ENCODE results near the gene TMEM130.
A peak's percentile ranks its signal among the peaks of the same experiment; 100 is the strongest.
"Not testable (repeated sequence)": the region's sequence is repeated elsewhere in the genome, so short reads cannot be mapped to it uniquely, and the experiment has no call there.

TMEM130 gene

DNA sequence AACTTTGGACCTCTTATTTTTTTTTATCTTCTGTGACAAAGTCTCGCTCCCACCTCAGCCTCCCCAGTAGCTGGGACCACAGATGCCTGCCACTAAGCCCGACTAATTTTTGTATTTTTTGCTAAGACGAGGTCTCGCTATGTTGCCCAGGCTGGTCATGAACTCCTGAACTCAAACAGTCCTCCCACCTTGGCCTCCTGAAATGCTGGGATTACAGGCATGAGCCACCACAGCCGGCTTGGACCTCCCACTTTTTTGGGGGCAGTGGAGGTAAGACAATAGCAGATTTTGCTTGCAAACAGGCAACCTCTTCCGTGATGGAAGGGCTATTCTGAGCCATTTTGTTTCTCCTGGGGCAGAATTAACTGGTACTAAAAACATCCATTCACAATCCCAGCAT, 7.3 kb upstream of the TMEM130 start:
- no peak for DNase-seq

DNA sequence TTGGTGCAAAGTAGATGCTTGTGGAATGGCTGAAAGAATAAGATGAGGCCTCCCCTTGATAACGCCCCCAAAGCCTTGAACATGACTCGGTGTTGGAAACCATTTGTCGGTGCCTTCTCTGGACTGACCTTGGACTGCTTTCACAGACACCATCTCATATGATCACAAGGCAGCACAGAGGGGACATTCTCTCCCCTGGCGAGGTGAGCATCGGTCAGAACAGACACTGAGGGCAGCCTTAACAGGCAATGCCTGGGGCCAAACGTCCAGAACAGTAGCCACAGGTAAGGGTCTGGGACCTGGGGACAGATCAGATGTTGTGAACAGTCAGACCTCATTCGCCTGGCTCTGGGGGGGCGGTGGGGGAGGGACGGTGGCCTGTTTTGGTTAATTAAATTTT, 5.7 kb upstream of the TMEM130 start:
- no peak for DNase-seq

DNA sequence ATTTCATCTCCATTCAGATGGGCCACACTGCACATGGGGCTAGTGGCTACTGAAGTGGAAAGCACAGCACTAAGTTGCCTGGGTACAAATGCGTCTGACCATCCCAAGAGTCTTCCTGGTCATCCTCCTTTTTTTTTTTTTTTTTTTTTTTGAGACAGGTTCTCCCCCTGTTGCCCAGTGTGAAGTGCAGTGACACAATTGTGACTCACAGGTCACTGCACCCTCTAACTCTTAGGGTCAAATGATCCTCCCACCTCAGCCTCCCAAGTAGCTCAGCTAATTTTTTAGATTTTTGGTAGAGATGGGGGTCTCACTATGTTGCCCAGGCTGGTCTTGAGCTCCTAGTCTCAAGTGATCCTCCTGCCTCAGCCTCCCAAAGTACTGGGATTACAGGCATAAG, 5.1 kb upstream of the TMEM130 start:
- DNase-seq: no peak

DNA sequence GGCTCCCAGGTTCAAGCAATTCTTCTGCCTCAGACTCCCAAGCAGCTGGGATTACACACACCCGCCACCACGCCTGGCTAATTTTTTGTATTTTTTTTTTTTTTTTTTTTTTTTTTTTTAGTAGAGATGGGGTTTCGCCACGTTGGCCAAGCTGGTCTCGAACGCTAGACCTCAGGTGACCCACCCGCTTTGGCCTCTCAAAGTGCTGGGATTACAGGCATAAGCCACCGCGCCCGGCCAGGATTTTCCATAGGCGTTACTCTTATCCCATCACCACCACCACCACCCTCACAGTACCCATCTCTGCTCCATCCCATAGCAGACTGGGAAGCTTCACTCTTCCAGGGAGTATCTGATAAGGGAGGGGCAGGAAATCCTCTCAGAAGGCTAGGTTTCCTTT, 3.8 kb upstream of the TMEM130 start:
- DNase-seq: not testable (repeated sequence)

DNA sequence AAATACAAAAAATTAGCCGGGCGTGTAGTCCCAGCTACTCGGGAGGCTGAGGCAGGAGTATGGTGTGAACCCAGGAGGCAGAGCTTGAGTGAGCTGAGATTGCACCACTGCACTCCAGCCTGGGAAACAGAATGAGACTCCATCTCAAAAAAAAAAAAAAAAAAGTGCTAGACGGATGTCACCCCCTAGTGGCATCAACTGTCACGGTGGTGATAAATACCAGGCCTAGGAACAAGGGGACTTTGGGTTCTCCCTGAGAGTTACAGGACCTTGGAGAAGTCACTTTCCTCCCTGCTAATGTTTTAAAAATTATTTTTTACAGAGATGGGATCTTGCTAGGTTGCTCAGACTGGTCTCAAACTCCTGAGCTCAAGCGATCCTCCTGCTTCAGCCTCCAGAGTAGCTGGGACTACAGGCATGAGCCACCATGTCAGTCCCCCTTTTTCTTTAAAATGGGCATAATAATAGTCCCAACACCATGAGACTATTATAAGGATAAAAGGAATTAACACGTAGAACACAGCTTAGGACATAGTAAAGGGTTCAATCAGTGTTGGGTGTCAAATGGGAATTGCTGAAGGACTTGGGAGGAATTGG, 2.6 kb upstream of the TMEM130 start:
- peak; percentile 46 for DNase-seq

DNA sequence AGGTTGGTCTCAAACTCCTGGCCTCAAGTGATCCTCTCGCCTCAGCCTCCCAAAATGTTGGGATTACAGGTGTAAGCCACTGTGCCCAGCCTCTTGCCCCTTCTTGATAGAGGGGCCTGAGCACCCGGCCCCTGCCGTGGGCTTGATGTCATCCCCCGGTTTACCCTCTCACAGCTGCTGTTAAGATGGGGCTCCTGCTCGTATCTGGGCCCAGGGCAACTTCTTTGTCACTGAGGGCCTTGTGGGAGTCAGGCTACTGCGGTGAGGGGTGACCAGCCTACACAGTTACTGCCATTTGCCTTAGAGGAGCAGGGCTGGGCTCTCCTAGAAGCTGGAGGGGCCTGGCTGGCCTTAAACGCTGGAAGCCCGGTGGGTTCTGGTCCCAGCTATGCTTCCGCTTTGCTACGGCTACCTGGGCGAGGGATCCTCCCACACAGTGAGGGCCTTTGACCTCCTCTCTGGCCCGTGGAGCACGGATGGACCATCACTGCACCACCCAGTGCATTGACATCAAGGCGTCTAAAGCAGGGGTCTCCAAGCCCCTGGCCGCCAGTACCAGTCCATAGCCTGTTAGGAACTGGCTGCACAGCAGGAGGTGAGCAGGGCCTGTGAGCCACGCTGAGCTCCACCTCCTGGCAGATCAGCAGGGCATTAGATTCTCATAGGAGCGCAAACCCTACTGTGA, 1.1 kb upstream of the TMEM130 start:
- DNase-seq: no peak

DNA sequence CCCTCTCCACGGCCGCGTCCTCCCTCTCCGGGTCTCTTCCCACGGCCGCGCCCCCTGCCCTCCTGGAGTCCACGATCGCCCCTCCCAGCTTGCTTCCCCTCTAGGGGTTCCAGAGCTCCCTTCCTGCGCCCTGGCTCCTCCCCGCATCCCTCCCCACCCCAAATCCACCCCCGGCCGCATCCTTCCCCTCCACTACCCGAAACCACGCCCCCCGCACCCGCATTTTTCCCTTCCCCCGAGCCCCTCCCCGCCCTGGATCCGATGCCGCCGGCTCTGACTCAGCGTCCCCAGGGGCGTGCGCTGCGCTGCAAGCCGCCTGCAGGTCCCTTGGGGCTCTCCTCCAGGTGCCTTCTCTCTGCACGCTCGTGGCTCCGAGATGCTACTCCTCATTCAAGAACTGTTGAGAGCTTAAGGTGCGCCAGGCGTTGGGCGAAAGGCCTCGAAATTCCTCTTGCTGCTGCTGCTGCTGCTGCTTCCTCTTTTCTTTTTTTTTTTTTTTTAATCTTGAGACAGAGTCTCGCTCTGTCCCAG, 372 bp upstream of the TMEM130 start:
- DNase-seq: peak; percentile 64

DNA sequence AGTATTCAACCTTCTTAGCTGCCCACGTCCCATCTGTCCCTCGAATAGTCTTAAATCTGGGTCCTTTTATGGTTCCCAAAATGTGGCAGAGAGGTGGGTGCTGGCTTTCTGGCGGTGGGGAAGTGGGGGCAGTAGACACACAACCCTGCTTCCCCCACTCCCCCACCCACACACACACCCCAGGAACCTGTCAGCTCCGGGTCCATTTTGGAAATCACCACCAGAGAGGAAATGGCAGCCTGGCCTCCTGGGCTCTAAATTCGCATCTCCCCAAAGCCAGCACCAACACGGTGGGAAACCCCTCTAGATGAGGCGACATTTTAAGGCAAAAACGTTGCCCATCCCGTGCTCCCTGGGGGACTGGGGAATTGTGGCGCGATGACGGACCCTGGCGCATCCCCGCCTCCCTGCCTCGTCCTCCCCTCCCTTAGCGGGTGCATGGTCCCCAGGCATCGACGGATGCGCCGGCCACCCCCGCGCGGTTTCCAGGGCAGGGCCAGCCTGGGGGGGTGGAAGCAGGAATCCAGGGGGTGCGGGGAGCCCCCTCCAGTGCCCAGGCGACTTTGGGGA, 702 bp downstream of the TMEM130 start:
- no peak for DNase-seq

DNA sequence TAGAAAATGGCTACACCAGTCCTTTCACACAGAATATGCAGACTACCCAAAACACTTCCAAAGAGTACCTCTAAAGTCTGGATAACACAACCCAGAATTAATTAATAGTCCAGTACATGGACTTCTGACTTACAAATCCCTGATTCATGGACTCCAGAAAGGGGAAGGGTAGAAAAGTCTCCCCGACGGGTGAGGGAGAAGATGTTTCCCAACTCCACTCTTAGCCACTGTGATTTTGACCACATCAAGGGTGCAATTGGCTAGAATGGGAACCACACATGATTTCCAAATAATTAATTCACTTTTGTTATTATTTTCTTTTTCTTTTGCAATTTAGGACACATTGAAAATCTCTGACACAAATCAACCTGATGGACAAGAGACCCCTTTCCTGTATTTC, 1.4 kb downstream of the TMEM130 start:
- DNase-seq: no peak

DNA sequence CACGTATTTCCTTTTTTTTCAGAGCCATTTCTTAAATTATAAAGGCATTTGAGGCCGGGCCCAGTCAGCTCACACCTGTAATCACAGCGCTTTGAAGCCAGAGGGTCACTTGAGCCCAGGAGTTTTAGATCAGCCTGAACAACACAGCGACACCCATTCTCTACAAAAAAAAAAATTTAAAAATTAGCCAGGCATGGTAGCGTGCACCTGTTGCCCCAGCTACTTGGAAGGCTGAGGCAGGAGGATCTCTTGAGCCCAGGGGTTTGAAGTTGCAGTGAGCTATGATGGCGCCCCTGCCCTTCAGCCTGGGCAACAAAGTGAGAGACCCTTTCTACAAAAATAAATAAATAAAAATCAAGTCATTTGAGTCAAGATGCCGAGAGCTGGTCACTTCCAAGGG, 3.0 kb downstream of the TMEM130 start:
- no peak for DNase-seq

DNA sequence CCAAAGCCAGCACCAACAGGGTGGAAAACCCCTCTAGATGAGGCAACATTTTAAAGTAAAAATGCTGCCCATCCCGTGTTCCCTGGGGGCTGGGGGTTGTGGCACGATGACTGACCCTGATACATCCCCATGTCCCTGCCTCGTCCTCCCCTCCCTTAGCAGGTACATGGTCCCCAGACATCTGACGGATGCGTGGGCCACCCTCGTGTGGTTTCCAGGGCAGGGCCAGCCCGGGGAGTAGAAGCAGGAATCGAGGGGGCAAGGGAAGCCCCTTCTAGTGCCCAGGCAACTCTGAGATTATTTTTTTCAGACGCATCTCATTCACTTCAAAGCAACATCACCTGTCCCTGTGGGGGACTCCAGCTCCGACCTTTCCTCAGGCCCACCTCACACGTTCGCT, 3.5 kb downstream of the TMEM130 start:
- no peak for DNase-seq

DNA sequence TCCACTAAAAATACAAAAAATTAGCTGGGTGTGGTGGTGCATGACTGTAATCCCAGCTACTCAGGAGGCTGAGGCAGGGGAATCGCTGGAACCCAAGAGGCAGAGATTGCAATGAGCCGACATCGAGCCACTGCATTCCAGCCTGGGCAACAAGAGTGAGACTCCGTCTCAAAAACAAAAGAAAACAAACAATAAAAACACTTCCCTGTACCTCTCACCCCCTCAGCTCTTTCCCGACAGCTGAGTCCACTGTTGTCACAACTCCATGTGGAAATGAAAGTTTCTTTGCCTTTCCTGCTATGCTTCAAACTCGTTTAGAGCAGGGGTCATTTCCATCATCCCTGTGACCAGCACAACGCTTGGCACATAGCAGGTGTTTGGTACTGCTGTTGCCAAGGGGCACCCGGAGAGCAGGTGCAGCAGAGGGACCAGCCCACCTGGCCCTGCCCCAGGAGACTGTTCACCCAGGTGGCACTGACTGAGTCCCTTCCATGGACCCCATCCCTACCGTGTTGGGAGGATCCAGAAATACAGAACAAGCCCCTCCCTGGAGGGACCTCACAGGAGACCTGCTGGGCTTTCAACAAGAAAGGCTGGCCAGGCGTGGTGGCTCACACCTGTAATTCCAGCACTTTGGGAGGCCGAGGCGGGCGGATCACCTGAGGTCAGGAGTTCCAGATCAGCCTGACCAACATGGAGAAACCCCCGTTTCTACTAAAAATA, 4.9 kb downstream of the TMEM130 start:
- no peak for DNase-seq

DNA sequence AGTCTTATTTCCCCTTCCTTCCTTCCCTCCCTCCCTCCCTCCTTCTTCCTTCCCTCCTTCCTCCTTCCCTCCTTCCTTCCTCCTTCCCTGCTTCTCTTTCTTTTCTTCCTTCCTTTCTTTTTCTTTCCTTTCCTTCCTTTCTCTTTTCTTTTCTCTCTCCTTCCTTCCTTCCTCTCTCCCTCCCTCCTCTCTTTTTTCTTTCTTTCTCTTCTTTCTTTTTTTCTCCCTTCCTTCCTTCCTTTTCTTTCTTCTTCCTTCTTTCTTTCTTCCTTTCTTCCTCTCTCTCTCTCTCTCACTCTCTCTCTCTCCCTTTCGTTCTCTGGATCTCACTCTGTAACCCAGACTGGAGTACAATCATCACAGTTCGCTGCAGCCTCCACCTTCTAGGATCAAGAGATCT, 6.2 kb downstream of the TMEM130 start:
- no peak for DNase-seq

DNA sequence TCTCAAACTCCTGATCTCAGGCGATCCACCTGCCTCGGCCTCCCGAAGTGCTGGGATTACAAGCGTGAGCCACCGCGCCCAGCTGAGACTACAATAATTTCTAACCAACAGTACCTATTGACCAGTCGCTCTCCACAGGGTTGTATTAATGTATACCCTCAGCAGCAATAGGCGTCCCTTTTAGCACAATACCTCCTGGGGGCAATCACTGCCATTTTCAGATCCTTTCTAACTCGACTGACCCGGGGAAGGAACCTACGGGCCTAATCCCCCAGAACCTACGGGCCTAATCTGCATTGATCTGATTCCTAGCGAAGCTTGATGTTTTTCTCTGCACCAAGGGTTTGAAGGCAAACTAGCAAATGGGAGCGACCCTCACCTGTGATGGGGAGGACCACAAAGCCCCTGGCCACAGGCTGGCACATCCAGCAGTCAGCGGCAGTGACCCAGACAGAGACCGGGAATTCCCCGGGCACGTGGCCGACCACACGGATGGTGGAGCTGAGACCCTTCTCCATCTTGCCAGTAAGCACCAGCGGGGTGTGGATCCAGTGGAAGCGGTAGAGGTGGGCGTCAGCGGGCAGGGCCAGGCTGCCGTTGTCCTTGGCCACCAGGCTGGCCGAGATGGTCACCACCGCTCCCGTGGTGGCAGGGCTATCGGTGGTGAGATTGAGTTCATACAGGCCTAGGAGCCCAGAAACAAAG, 6.9 kb downstream of the TMEM130 start:
- no peak for DNase-seq

DNA sequence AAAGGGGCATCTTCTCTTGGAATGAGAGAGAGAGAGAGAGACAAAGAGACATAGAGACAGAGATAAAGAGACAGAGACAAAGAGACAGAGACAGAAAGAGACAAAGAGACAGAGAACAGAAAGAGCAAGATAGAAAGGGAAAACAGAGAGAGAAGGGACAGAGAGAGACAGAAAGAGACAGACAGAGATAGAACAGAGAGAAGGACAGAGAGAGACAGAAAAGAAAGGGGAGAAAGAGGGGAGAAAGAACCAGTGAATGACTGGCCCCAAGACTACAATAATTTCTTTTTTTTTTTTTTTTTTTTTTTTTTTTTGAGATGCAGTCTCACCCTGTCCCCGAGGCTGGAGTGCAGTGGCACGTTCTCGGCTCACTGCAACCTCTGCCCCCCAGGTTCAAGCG, 7.6 kb downstream of the TMEM130 start:
- DNase-seq: no peak

DNA sequence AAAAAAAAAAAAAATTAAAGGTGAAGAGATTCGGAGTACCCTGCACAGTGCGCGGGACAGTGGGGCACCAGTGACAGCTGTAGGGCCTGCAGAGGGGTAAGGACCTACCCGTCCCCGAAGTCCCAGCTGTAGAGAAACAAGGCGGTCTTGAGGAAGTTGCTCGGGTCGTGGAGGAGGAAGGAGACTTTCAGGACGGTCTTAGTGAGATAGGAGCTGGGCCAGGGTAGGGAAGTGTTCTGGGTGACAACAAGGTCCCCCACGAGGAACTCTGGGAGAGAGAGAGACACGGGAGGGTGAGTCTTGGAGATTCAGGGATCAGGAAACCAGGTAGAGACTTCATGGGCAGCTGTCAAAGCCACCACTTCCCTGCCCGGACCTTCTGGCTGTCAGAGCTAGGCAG, 9.7 kb downstream of the TMEM130 start:
- DNase-seq: no peak

DNA sequence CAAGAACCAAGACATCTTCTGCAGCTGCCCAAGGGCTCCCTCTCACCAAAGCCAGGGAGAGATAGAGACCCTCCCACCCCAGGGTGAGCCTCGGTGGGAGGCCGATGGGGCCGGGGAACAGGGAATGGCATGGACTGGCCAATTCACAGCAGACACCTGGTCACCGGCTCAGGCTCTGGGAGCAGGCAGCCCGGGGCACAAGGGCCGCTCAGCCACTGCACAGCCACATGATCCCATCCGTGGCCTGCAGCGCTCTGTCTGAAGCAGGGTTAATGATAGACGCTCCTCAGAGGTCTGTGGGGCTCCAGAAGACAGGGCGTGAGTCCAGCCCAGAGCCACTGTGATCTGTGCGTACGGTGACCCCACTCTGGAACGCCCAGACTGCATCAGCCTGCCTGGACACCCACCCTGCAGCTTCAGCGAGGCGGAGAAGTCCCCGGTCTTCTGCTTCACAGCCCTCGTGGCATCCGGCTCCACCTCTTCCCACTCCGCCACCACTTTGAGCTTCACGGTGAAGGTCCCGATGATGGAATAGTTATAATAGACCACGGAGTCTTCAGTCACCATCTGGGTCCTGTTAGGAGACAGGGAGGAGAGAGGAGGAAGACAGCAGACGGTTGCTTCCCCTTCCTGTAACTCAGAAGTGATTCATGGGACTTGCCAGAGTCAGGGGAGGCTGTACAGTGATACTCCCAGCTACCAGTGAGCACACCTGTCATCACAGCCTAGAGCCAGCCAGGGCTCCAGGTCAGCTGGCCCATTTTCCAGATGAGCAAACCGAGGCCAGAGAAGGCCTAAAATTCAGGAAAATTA, 14.0 kb downstream of the TMEM130 start:
- no peak for DNase-seq

DNA sequence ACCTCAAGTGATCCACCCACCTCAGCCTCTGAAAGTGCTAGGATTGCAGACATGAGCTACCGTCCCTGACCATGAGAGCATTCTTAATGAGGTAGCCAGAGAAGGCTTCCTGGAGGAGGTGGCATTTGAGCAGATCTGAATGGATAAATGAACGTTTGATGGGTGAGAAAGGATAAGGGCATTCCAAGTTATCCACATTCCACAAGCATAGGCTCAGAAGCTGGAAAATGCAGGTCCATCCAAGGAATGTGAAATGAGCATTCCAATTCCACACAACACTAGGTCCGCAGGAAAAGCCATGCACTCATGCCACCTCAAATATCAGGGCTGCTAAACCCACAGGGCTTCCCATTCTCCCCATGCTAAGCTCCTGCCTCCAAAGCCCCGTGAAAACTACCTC, 17.0 kb downstream of the TMEM130 start:
- no peak for DNase-seq

DNA sequence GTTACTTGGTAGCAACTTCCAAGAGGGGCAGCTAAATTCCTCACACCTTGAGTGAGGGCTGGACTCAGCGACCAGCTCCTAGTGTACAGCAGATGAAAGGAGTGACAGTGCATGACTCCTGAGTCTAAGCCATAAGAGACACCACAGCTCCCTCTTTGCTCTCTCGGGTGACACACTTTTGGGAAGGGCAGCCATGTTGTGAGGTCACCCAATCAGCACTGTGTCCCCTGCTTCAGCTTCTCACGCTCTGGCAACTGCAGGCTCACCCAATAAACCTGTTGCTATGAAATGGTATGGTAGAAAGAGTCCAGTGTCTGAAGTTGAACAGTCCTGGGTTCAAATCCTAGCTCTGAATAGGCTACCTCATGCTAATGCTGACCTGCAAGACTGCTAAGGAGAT, 20.9 kb downstream of the TMEM130 start:
- no peak for DNase-seq

DNA sequence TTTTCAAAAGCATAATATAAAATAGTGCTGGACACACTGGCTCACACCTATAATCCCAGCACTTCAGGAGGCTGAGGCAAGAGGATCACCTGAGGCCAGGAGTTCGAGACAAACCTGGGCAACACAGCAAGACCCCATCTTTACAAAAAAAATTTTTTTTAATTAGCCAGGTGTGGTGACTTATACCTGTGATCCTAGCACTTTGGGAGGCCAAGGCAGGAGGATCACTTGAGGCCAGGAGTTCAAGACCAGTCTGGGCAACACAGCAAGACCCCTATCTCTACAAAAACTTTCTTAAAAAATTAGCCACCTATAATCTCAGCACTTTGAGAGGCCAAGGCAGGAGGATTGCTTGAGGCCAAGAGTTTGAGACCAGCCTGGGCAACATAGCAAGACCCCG, 27.3 kb downstream of the TMEM130 start:
- not testable (repeated sequence) for DNase-seq

DNA sequence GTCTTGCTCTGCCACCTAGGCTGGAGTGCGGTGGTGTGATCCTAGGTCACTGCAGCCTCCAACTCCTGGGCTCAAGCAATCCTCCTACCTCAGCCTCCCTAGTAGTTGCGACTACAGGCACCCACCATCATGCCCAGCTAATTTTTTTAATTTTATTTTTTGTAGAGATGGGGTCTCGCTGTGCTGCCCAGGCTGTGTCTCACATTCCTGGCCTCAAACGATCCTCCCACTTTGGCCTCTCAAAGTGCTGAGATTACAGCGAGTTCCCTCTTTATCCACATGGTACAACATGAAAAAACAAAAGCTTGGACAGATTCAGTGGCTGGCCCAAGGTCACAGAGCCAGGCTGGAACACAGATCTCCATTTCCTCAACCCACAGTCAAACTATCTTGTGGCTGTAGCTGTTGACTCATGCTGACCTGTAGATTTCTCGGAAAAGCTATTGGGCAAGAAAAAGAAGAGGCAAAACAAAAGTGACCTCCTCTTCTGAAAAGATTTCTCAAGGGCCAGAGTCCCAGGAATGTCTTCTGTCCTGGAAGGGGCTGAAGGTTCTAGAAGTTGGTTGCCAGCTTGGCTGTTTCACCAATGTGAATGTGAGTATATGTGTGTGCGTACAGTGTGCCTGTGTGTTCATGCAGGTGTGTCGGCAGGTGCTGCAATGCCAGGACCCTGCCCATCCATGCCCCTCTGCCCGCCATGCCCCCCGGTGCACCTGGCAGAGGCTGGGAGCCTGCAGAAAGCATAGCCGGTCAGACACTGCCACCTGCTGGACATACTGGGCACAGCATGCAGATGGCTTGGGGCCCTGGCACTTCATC, 28.4 kb downstream of the TMEM130 start:
- peak; percentile 62 for DNase-seq

All from activated CD4-positive, alpha-beta T cell treated with anti-CD3 and anti-CD28 coated beads, Interleukin-10, Interleukin-2, amounts not matched to agents 100 ng/mL and 50 ng/mL, durations not matched to agents 16 hours and 8 hours (primary cell).